Measurements from ENCODE around the gene LAMC1.

Gene LAMC1

GRCh38 chr1:183191833-183192232 lies 168.6 kb downstream of the LAMC1 start:
- DNase-seq (ENCODE audit: low read depth in 2 of 2): no peak

GRCh38 chr1:183193963-183194525 lies 170.8 kb downstream of the LAMC1 start:
- DNase-seq (ENCODE audit: low read depth in 2 of 2): no peak

- DNase-seq (ENCODE audit: low read depth in 2 of 2): no peak
Measured at GRCh38 chr1:183194527-183195141, 171.4 kb downstream of the LAMC1 start.

- no peak for DNase-seq (ENCODE audit: low read depth in 2 of 2)
Measured at GRCh38 chr1:183195142-183195574, 171.9 kb downstream of the LAMC1 start.
